Jurkat, Clone E6-1 (cell line): ENCODE data around the gene DCC.

ENCODE experiments used
- DNase-seq: peaks from one replicate; pipeline ENCODE4 v3.0.0-alpha.2; 2011; ENCODE audit warnings: low read depth, low spot score
- H3K4me3 ChIP-seq: 2 replicates; pipeline ENCODE4 v1.5.1; 2011; ENCODE audit warnings: mild to moderate bottlenecking, low read length, control low read depth, moderate library complexity

DCC gene

DNA sequence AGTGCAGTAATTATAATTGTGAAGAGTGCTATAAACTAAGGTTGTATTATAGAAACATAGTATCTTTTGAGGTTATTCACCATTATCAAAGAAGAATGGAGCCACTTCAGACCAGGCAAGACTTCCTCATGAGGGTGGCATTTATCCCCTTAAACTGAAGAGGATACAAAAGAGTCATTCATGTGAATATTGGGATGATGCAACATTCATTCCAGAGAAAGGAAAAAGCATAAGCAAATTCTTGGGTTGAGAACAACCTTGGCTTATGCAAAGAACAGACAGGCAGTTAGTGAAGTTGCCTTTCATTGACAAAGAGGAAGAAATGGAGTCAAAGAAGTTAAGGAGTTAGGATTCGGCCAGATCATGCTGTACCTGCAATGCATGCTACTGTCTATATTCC is 1201.9 kb downstream of the DCC start:
- DNase-seq = no peak
- no peak overlapping the region for H3K4me3 ChIP-seq

DNA sequence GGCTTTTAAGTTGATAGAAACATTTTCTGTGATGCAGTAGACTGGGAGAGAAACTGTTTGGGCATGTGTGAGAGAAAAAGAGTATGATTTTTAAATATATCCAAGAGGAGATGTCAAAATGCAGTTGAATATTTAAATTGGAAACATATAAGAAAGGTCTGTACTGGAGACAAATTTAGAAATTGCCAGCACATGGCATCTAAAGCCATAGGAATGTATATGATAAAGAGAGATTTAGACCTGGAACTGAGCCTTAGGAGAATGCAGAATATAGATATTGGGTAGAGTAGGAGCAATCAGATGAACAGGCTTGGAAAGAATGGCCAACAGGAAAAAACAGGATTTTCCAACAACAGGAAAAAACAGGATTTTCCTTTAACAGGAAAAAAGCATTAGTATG is 1203.7 kb downstream of the DCC start:
- H3K4me3 ChIP-seq = no peak overlapping the region
- no peak for DNase-seq

DNA sequence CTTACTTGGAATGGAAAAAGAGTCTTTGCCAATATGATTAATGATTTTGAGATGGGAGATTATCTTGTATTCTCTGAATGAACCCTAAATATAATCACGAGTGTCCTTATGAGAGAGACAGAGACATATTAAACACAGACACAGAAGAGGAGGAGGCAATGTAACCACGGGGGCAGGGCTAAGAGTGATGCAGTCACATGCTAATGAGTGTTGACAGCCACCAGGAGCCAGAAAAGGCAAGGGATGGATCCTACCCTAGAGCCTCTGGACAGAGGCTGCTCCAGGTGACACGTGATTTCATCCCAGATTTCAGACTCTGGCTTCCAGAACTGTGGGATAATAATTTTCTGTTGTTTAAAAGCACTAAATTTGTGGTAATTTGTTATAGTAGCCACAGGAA is 1204.9 kb downstream of the DCC start:
- DNase-seq = no peak
- no peak overlapping the region for H3K4me3 ChIP-seq

DNA sequence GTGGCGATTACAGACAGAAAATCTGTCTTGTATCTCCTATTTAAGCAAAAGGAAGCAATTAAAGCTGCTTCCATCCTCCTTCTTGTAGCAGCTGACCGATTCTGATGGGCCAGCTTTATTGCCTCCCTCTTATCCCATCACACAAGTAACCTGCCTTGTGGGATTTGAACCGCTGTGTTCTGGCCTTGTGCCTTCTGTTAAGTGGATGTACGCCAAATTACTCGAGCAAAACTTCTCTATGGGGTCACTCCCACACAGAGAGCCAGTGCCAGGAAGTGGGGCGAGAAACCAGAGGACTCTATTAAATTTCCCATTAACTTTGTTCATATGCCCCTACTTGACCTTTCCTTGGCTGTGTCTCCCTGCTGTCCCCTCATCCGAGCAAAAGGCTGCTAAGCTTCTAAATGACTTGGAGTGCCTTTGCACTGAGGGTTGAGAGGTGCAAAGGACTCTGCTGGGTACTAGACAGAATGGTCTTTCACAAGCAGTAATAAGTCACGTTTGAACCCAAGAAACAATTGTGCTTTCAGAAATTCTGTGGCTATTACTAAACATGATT is 1212.0 kb downstream of the DCC start:
- no peak for DNase-seq
- no peak overlapping the region for H3K4me3 ChIP-seq

DNA sequence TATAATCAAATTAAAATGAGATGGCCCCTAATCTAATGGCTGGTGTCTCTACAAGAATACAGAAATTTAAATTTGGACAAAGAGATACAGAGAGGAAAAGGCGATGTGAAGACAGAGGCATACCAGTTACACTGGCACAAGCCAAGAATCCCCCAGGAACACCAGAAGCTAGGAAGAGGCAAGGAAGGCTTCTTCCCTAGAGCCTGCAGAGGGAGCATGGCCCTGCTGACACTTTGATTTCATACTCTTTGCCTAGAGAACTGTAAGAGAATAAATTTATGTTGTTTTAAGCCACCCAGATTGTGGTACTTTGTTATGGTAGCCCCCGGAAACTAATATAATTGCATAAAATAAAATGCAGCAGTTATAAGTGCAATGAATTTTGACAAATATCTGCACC is 1213.0 kb downstream of the DCC start:
- DNase-seq = no peak
- no peak overlapping the region for H3K4me3 ChIP-seq

DNA sequence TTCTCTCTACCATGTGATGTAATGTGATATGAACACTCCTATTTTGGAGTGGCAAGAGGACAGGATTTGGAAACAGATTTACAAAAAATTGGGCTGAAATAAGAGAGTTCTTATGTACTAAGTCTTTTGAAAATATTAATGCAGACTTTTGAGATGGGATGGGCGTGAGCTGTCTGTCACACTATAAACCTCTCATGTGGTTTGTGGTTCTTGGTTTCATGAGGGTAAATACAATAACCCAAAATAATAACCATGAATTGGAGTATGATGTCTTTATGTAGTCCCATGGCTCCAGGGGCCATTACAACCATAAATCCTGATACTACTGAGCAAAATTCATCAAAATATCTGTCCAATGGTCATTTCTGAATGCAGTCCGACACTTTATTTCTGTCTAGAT is 1216.5 kb downstream of the DCC start:
- no peak overlapping the region for H3K4me3 ChIP-seq
- DNase-seq = no peak

DNA sequence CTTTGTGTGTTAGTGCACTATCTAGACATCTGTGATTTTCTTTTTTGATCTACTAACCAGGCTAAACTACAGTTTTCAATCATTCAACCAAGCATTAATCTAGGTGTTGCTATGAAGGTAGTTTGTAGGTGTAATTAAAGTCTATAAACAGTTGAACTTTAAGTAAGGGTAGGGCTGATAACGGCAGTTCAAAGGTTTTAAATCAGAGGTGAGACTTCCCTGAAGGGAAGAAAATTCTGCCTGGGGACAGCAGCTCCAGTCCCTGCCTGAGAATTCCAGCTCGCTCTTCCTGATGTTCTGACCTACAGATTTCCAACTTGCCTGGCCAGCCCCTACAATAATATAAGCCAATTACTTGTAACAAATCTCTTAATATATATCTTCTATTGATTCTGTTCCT is 1220.5 kb downstream of the DCC start:
- DNase-seq = no peak

DNA sequence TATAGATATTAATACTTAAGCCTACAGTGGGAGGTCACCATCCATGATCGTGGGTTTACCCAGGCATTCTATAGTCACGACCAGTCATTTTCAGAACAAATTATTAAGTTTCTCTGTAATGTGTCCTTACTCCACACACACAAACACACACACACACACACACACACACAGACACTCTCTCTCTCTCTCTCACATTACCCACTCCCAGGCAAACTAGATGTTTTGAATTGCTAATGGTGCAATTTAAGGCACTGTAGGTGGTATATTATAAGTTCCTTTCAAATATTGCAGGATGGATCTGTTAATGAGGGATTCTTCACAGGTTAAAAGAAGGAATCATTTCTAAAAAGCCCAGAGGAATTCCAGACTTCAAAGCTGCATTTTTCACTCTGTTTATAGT is 1226.6 kb downstream of the DCC start:
- H3K4me3 ChIP-seq = no peak overlapping the region
- no peak for DNase-seq

More for the DNA sequence above, 1220.5 kb downstream of the DCC start:
- no peak overlapping the region for H3K4me3 ChIP-seq

DNA sequence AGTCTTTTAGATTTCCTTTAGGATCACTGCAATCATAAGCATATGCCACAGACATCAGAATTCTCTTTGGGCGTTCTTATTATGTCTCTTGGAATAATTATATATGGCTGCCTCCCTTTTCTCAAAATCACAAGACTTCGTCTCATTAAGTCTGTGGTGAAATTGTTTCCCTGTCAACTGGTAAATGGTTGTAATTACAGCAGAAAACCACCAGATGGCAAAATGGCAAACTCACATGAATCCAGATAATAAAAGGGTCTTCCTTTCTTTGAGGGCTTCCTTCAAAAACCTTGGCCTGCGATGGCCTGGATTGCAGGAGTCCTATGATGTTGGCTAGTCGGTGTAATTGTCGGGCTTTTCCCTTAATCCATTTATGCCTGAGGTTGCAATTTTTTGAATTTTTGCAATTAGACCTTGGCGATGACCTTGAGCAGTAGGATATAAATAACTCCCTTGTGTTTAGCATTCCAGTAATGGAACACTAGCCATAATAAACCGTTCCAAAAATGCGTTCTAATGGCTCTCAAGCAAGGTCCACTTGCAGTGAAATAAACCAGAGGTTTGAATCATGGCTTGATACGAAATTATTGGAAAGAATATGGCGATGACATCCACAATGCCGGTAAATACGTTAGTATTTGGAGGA is 1228.1 kb downstream of the DCC start:
- no peak overlapping the region for H3K4me3 ChIP-seq
- DNase-seq = peak; percentile 41
